Esophagus muscularis mucosa (tissue), 3 donors: ENCODE measurements around the gene SFT2D2.

Source experiments
- CTCF ChIP-seq, 3 experiments: fragments of 200-600 bp in 2 of 3; fragments of 450-650 bp in 1 of 3; sonication (generic) in 2 of 3; IDR thresholded peaks; one replicate each; pipeline ENCODE4 v1.5.1; 2017 to 2019; ENCODE audit warnings: antibody characterized with exemption in 3 of 3, mild to moderate bottlenecking in 2 of 3, moderate library complexity in 1 of 3
- POLR2A ChIP-seq: fragments of 450-650 bp; IDR thresholded peaks from one replicate; pipeline ENCODE4 v1.6.1; 2017; ENCODE audit warnings: antibody characterized with exemption, moderate library complexity, mild to moderate bottlenecking, low read depth
- POLR2AphosphoS5 ChIP-seq, 2 donors: sonication (generic); formaldehyde crosslinking; IDR thresholded peaks; one replicate each; pipeline ENCODE4 v1.6.1; 2017; ENCODE audit warnings: antibody characterized with exemption in 2 of 2

GRCh38 chr1:168252204-168252733 is 26.5 kb downstream of the SFT2D2 start:
- TF ChIP-seq CTCF (IDR thresholded peaks at IDR 0.05) (no peak), POLR2A (no peak), POLR2AphosphoS5 (IDR thresholded peaks at IDR 0.05) (no peak)
